ENCODE data around the gene CLEC4F. TPM values are rescaled to one million over a fixed set of nuclear protein-coding genes. Genes with fewer than 3 reads are reported as not detected.
A peak's percentile ranks its signal among the peaks of the same experiment; 100 is the strongest.

Gene CLEC4F
- total RNA-seq, 1 donor from 2014 or later = not detected

- Mint-ChIP-seq H3K4me3 (no peak within 1 kb of the TSS), H3K4me1 (no peaks in the 10 kb centered on the region), H3K27ac (ENCODE audit: unreplicated experiment) (peak within 1 kb of the TSS; percentile 43), H3K9me3 (no peaks in the 10 kb centered on the region), H3K27me3 (ENCODE audit: low read depth) (peaks cover 15% of the 10 kb centered on the region), H3K36me3 (ENCODE audit: low read depth) (no peaks in the 10 kb centered on the region)
- DNase-seq (ENCODE audit: low read depth, low spot score) = no peak
- TF ChIP-seq CTCF (conservative IDR thresholded peaks at IDR 0.05) = no peak
These were observed 15.2 kb upstream of the CLEC4F start, which contains the start of gene CD207 for GRCh38 chr2:70835643-70836042. Gene CD207 (minus strand): TSS chr2:70835816. CDS start chr2:70835776, 40 bp downstream.

- H3K4me1 Mint-ChIP-seq = no peaks in the 10 kb centered on the region
- no peaks in the 10 kb centered on the region for H3K9me3 Mint-ChIP-seq
- no peaks in the 10 kb centered on the region for H3K36me3 Mint-ChIP-seq (ENCODE audit: low read depth)
- TF ChIP-seq CTCF (conservative IDR thresholded peaks at IDR 0.05) = no peak
- no peak overlapping the region for H3K4me3 Mint-ChIP-seq
- peaks cover 18% of the 10 kb centered on the region for H3K27me3 Mint-ChIP-seq (ENCODE audit: low read depth)
- H3K27ac Mint-ChIP-seq (ENCODE audit: unreplicated experiment) = peak overlapping the region; percentile 43
- no peak for DNase-seq (ENCODE audit: low read depth, low spot score)
These were observed 14.5 kb upstream of the CLEC4F start for GRCh38 chr2:70834881-70835280.

GRCh38 chr2:70834106-70834505 lies 13.7 kb upstream of the CLEC4F start:
- TF ChIP-seq CTCF (conservative IDR thresholded peaks at IDR 0.05) = no peak
- no peak overlapping the region for H3K4me3 Mint-ChIP-seq
- peaks cover 18% of the 10 kb centered on the region for H3K27me3 Mint-ChIP-seq (ENCODE audit: low read depth)
- no peaks in the 10 kb centered on the region for H3K9me3 Mint-ChIP-seq
- no peaks in the 10 kb centered on the region for H3K4me1 Mint-ChIP-seq
- no peak for DNase-seq (ENCODE audit: low read depth, low spot score)
- no peaks in the 10 kb centered on the region for H3K36me3 Mint-ChIP-seq (ENCODE audit: low read depth)
- H3K27ac Mint-ChIP-seq (ENCODE audit: unreplicated experiment) = no peak overlapping the region

- H3K27me3 Mint-ChIP-seq (ENCODE audit: low read depth) = peaks cover 18% of the 10 kb centered on the region
- no peak overlapping the region for H3K4me3 Mint-ChIP-seq
- DNase-seq (ENCODE audit: low read depth, low spot score) = no peak
- no peak overlapping the region for H3K27ac Mint-ChIP-seq (ENCODE audit: unreplicated experiment)
- H3K9me3 Mint-ChIP-seq = no peaks in the 10 kb centered on the region
- H3K4me1 Mint-ChIP-seq = no peaks in the 10 kb centered on the region
- no peak for TF ChIP-seq CTCF (conservative IDR thresholded peaks at IDR 0.05)
- H3K36me3 Mint-ChIP-seq (ENCODE audit: low read depth) = no peaks in the 10 kb centered on the region
These were observed 12.8 kb upstream of the CLEC4F start for GRCh38 chr2:70833246-70833645.

GRCh38 chr2:70832386-70832785 lies 12.0 kb upstream of the CLEC4F start:
- no peak overlapping the region for H3K4me3 Mint-ChIP-seq
- no peaks in the 10 kb centered on the region for H3K9me3 Mint-ChIP-seq
- H3K36me3 Mint-ChIP-seq (ENCODE audit: low read depth) = no peaks in the 10 kb centered on the region
- no peak for TF ChIP-seq CTCF (conservative IDR thresholded peaks at IDR 0.05)
- H3K4me1 Mint-ChIP-seq = no peaks in the 10 kb centered on the region
- H3K27ac Mint-ChIP-seq (ENCODE audit: unreplicated experiment) = no peak overlapping the region
- DNase-seq (ENCODE audit: low read depth, low spot score) = no peak
- peaks cover 18% of the 10 kb centered on the region for H3K27me3 Mint-ChIP-seq (ENCODE audit: low read depth)

- Mint-ChIP-seq H3K4me3 (no peak overlapping the region), H3K27ac (ENCODE audit: unreplicated experiment) (no peak overlapping the region), H3K27me3 (ENCODE audit: low read depth) (peaks cover 20% of the 10 kb centered on the region), H3K4me1 (peaks cover 2% of the 10 kb centered on the region), H3K36me3 (ENCODE audit: low read depth) (no peaks in the 10 kb centered on the region), H3K9me3 (no peaks in the 10 kb centered on the region)
- TF ChIP-seq CTCF (conservative IDR thresholded peaks at IDR 0.05) = no peak
- no peak for DNase-seq (ENCODE audit: low read depth, low spot score)
These were observed 11.5 kb upstream of the CLEC4F start for GRCh38 chr2:70831861-70832260.
